ENCODE data around the gene MEIS2. TPM values are rescaled to one million over a fixed set of nuclear protein-coding genes. Genes with fewer than 3 reads are reported as not detected.

Gene MEIS2
- total and polyA plus RNA-seq, 2 of the 13 experiments (the other 11 are each of a cell fraction or from before 2014, with no cell fraction given): 10.7 to 12.4 TPM

DNA sequence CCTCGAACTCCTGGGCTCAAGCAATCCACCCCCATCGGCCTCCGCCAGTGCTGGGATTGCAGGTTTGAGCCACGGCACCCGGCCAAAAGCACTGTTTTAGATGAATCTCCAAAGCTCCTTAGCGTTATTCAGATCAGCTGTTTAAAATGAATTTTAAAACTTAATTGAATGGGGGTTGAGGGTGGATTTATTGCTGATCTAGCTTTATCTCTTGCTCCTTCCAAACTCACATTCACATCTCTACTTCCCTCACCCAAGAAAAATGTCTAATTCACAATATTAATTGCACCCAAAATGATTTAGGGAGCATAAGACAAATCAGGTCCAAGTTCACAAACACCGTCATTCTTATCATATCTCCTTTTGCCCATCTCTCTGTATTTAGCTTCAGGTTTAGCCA is 89.8 kb downstream of the MEIS2 start:
- in situ Hi-C loops (cut with HindIII; ENCODE audit: extremely low pct_ligation_motif_present, low pct_unique_long_range_greater_than_20kb) (no loop called here), intact Hi-C loops (cut with micrococcal nuclease; ENCODE audit: unreplicated experiment) (no loop called here)
- DNase-seq (ENCODE audit: low spot score) (no peak), ATAC-seq (no peak), FAIRE-seq (no peak)
- no TSS peak for BruUV-seq (replicated peaks)
- no peak overlapping the region for H3K4me3 ChIP-seq (replicated peaks in 1 of 3; ENCODE audit: insufficient read depth in 1 of 3, low read depth in 2 of 3, low read length in 3 of 3)
- WGBS (ENCODE audit: low lambda C conversion rate): over 99% methylated on average over 7 of the region's 7 CpGs
- H2AFZ ChIP-seq (ENCODE audit: low read length): no peak overlapping the region
- H3K4me1 ChIP-seq (ENCODE audit: insufficient read depth, low read length): peaks cover 41% of the 10 kb centered on the region
- H3K79me2 ChIP-seq (ENCODE audit: insufficient read depth, low read length): no peaks in the 10 kb centered on the region
- ChIA-PET CTCF (ENCODE audit: low intra/inter-chr PET ratio, low total read pairs) (no interaction called here), POLR2A (interaction anchor here (0.7 kb wide), 1 partner anchor 9 kb away, joined by 3 read pairs; no protein-coding TSS in a partner anchor)
- H3K27ac ChIP-seq (ENCODE audit: extremely low read length, insufficient read depth, low read length): no peak overlapping the region
- no peaks in the 10 kb centered on the region for H3K36me3 ChIP-seq (replicated peaks in 1 of 2; ENCODE audit: control insufficient read depth in 1 of 2, insufficient read depth in 2 of 2, low read length in 2 of 2)
- no peaks in the 10 kb centered on the region for H3K9me3 ChIP-seq (ENCODE audit: low read length)
- H3K9ac ChIP-seq (ENCODE audit: insufficient read depth, low read depth, low read length): no peak overlapping the region
- H4K20me1 ChIP-seq (ENCODE audit: insufficient read depth, low read length): no peaks in the 10 kb centered on the region
- no peaks in the 10 kb centered on the region for H3K27me3 ChIP-seq (ENCODE audit: control insufficient read depth in 1 of 2, insufficient read depth in 2 of 2, low read length in 2 of 2)
- TF ChIP-seq ZNF724P (CRISPR knock-in tag; IDR thresholded peaks at IDR 0.05; ENCODE audit: borderline replicate concordance) (no peak), NCOA5 (CRISPR knock-in tag; IDR thresholded peaks at IDR 0.05) (no peak), MAFF (IDR thresholded peaks at IDR 0.05; ENCODE audit: low read depth, low read length) (peak; percentile 59), ZNF263 (CRISPR knock-in tag; IDR thresholded peaks at IDR 0.05) (no peak), JARID2 (CRISPR knock-in tag; IDR thresholded peaks at IDR 0.05; ENCODE audit: insufficient replicate concordance) (no peak), ZNF232 (CRISPR knock-in tag; IDR thresholded peaks at IDR 0.05; ENCODE audit: borderline replicate concordance) (no peak), ZNF572 (CRISPR knock-in tag; IDR thresholded peaks at IDR 0.05) (no peak), EZH2 (conservative IDR thresholded peaks at IDR 0.05; ENCODE audit: low read depth, low read length) (no peak), MAFK (conservative IDR thresholded peaks at IDR 0.05 in 1 of 2, IDR thresholded peaks at IDR 0.05 in 1 of 2; ENCODE audit: low read length in 2 of 2) (peak; percentile 62 to 71), TSC22D2 (CRISPR knock-in tag; IDR thresholded peaks at IDR 0.05; ENCODE audit: borderline replicate concordance) (no peak)
- TF ChIP-seq, protein P1, sequence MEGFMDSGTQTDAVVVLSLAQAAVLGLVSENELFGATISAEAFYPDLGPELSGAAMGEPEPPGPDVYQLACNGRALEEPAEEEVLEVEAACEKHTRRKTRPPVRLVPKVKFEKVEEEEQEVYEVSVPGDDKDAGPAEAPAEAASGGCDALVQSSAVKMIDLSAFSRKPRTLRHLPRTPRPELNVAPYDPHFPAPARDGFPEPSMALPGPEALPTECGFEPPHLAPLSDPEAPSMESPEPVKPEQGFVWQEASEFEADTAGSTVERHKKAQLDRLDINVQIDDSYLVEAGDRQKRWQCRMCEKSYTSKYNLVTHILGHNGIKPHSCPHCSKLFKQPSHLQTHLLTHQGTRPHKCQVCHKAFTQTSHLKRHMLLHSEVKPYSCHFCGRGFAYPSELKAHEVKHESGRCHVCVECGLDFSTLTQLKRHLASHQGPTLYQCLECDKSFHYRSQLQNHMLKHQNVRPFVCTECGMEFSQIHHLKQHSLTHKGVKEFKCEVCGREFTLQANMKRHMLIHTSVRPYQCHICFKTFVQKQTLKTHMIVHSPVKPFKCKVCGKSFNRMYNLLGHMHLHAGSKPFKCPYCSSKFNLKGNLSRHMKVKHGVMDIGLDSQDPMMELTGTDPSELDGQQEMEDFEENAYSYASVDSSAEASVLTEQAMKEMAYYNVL (CRISPR knock-in tag; IDR thresholded peaks at IDR 0.05; ENCODE audit: borderline replicate concordance): no peak
- TF ChIP-seq, protein P2, sequence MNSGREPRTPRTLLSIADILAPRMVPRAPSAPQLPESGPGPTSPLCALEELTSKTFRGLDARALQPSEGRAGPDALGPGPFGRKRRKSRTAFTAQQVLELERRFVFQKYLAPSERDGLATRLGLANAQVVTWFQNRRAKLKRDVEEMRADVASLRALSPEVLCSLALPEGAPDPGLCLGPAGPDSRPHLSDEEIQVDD (CRISPR knock-in tag; IDR thresholded peaks at IDR 0.05; ENCODE audit: borderline replicate concordance): no peak
- TF ChIP-seq, protein P3, sequence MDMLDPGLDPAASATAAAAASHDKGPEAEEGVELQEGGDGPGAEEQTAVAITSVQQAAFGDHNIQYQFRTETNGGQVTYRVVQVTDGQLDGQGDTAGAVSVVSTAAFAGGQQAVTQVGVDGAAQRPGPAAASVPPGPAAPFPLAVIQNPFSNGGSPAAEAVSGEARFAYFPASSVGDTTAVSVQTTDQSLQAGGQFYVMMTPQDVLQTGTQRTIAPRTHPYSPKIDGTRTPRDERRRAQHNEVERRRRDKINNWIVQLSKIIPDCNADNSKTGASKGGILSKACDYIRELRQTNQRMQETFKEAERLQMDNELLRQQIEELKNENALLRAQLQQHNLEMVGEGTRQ (IDR thresholded peaks at IDR 0.05; ENCODE audit: low read depth, low read length): no peak
- TF ChIP-seq, protein P3 (CRISPR knock-in tag; IDR thresholded peaks at IDR 0.05; ENCODE audit: borderline replicate concordance): no peak
- H3K4me2 ChIP-seq (ENCODE audit: low read depth, low read length): no peak overlapping the region

Measured in HepG2 (cell line).